GM23338 (cell line): Measurements from ENCODE around the gene SBF2. TPM values are rescaled to one million over a fixed set of nuclear protein-coding genes. Genes with fewer than 3 reads are reported as not detected.

Source experiments
- ATAC-seq: fragments of 200-7000 bp; cut with Tn5 transposase; 3 replicates; pipeline ENCODE4 v1.9.1; 2020
- DNase-seq: peaks from one replicate; pipeline ENCODE4 v3.0.0-alpha.2; 2015; ENCODE audit warnings: low spot score
- H2AFZ ChIP-seq: fragments of 200-600 bp; sonication (generic); 2 replicates; pipeline ENCODE4 v1.8.0; 2016; ENCODE audit warnings: antibody characterized with exemption, mild to moderate bottlenecking, moderate library complexity
- H3F3A ChIP-seq: fragments of 200-600 bp; sonication (generic); replicated peaks from 2 replicates; pipeline ENCODE4 v1.8.0; 2017; ENCODE audit warnings: antibody characterized with exemption, mixed run types, low read depth
- H3K27ac ChIP-seq: fragments of 200-600 bp; sonication (generic); 2 replicates; pipeline ENCODE4 v1.6.1; 2016; ENCODE audit warnings: low read depth
- H3K27me3 ChIP-seq: fragments of 200-600 bp; sonication (generic); 2 replicates; pipeline ENCODE4 v1.8.0; 2016; ENCODE audit warnings: mild to moderate bottlenecking, mixed run types, moderate library complexity; ENCODE audit not compliant: insufficient read depth
- H3K36me3 ChIP-seq: fragments of 200-600 bp; sonication (generic); 2 replicates; pipeline ENCODE4 v1.8.0; 2016; ENCODE audit warnings: mild to moderate bottlenecking; ENCODE audit not compliant: insufficient read depth
- H3K4me1 ChIP-seq: fragments of 200-600 bp; sonication (generic); 2 replicates; pipeline ENCODE4 v1.8.0; 2016; ENCODE audit warnings: mild to moderate bottlenecking, moderate library complexity; ENCODE audit not compliant: insufficient read depth
- H3K4me2 ChIP-seq: fragments of 200-600 bp; sonication (generic); 2 replicates; pipeline ENCODE4 v1.7.1; 2017; ENCODE audit warnings: mixed run types
- H3K4me3 ChIP-seq: fragments of 200-600 bp; sonication (generic); 2 replicates; pipeline ENCODE4 v1.6.1; 2016; ENCODE audit warnings: mixed run types
- H3K79me2 ChIP-seq: fragments of 200-600 bp; sonication (generic); replicated peaks from 2 replicates; pipeline ENCODE4 v1.8.0; 2017; ENCODE audit warnings: mild to moderate bottlenecking; ENCODE audit not compliant: insufficient read depth
- H3K9me2 ChIP-seq: fragments of 200-600 bp; sonication (generic); 2 replicates; pipeline ENCODE4 v1.8.0; 2017; ENCODE audit not compliant: insufficient read depth
- H4K20me1 ChIP-seq: fragments of 200-600 bp; sonication (generic); replicated peaks from 2 replicates; pipeline ENCODE4 v1.8.0; 2017; ENCODE audit warnings: mild to moderate bottlenecking; ENCODE audit not compliant: insufficient read depth
- H3K27ac Mint-ChIP-seq: 2 replicates; pipeline ENCODE4 v1.8.0; 2020; ENCODE audit warnings: inconsistent platforms, mild to moderate bottlenecking, moderate library complexity, mixed read lengths
- H3K27me3 Mint-ChIP-seq: 3 replicates; pipeline ENCODE4 v1.8.0; 2022; ENCODE audit warnings: low read depth, mild to moderate bottlenecking, moderate library complexity, mixed read lengths, inconsistent platforms; ENCODE audit not compliant: insufficient read depth, poor library complexity
- H3K36me3 Mint-ChIP-seq: 3 replicates; pipeline ENCODE4 v1.8.0; 2021; ENCODE audit warnings: low read depth, mild to moderate bottlenecking, inconsistent platforms, moderate library complexity, mixed read lengths
- H3K4me1 Mint-ChIP-seq: 3 replicates; pipeline ENCODE4 v1.8.0; 2020; ENCODE audit warnings: mild to moderate bottlenecking, inconsistent platforms, mixed read lengths
- H3K4me3 Mint-ChIP-seq: 3 replicates; pipeline ENCODE4 v1.8.0; 2021; ENCODE audit warnings: moderate library complexity, mild to moderate bottlenecking, inconsistent platforms, mixed read lengths
- H3K9me3 Mint-ChIP-seq: 3 replicates; pipeline ENCODE4 v1.8.0; 2020; ENCODE audit warnings: moderate library complexity, mild to moderate bottlenecking, inconsistent platforms, mixed read lengths
- CREB1 ChIP-seq: fragments of 250-450 bp; sonication (Bioruptor Pico); IDR thresholded peaks from 2 replicates; pipeline ENCODE4 v1.5.0; 2020; ENCODE audit warnings: low read depth, mild to moderate bottlenecking, moderate library complexity
- EZH2 ChIP-seq: fragments of 200-600 bp; sonication (generic); IDR thresholded peaks from one replicate; pipeline ENCODE4 v1.8.0; 2017; ENCODE audit warnings: antibody characterized with exemption, mild to moderate bottlenecking, low read depth; ENCODE audit not compliant: unreplicated experiment
- EZH2phosphoT487 ChIP-seq: fragments of 200-600 bp; sonication (generic); IDR thresholded peaks from one replicate; pipeline ENCODE4 v1.8.1; 2018; ENCODE audit warnings: antibody characterized with exemption; ENCODE audit not compliant: unreplicated experiment
- JUNB ChIP-seq: IDR thresholded peaks from one replicate; pipeline ENCODE4 v1.6.1; 2016; ENCODE audit warnings: antibody characterized with exemption; ENCODE audit not compliant: unreplicated experiment
- NANOG ChIP-seq: IDR thresholded peaks from 2 replicates; pipeline ENCODE4 v1.6.1; 2016; ENCODE audit warnings: antibody characterized with exemption, borderline replicate concordance
- POLR2AphosphoS5 ChIP-seq: IDR thresholded peaks from 2 replicates; pipeline ENCODE4 v1.6.1; 2016; ENCODE audit warnings: antibody characterized with exemption, low read depth
- STAT1 ChIP-seq: IDR thresholded peaks from one replicate; pipeline ENCODE4 v1.6.1; 2016; ENCODE audit warnings: antibody characterized with exemption; ENCODE audit not compliant: unreplicated experiment
- ZNF331 ChIP-seq: fragments of 250-450 bp; sonication (Bioruptor Pico); IDR thresholded peaks from 2 replicates; pipeline ENCODE4 v1.5.0; 2020; ENCODE audit warnings: low read depth, mild to moderate bottlenecking, moderate library complexity
- polyA plus RNA-seq: library from polyadenylated mRNA; unstranded; fragments of >200 nt; fragmentation: Nextera tagmentation; extraction: Ambion mirVana; gene quantifications from 2 replicates; pipeline ENCODE4 v1.2.1, GENCODE V29; 2016
- total RNA-seq: library from RNA; depleted of rRNA; stranded (reverse); fragments of >200 nt; shearing (Covaris generic); gene quantifications from 2 replicates; pipeline ENCODE4 v1.2.3, GENCODE V29; 2014
- TF ChIP-seq, protein P1 (sequence below), 2 experiments: fragments of 200-600 bp in 1 of 2; sonication (generic) in 1 of 2; conservative IDR thresholded peaks; 2 replicates each; pipeline versions ENCODE4 v1.5.1 to v1.6.1; 2016 to 2017; ENCODE audit warnings: antibody characterized with exemption in 2 of 2, low read depth in 2 of 2, mild to moderate bottlenecking in 2 of 2, moderate library complexity in 1 of 2
- TF ChIP-seq, protein P2 (sequence below): IDR thresholded peaks from 2 replicates; pipeline ENCODE4 v1.6.1; 2016; ENCODE audit warnings: antibody characterized with exemption
- TF ChIP-seq, protein P3 (sequence below): IDR thresholded peaks from one replicate; pipeline ENCODE4 v1.6.1; 2018; ENCODE audit warnings: antibody characterized with exemption; ENCODE audit not compliant: unreplicated experiment

Gene SBF2
- total and polyA plus RNA-seq, 2 experiments from 2014 or later: 25.6 to 53.5 TPM

DNA sequence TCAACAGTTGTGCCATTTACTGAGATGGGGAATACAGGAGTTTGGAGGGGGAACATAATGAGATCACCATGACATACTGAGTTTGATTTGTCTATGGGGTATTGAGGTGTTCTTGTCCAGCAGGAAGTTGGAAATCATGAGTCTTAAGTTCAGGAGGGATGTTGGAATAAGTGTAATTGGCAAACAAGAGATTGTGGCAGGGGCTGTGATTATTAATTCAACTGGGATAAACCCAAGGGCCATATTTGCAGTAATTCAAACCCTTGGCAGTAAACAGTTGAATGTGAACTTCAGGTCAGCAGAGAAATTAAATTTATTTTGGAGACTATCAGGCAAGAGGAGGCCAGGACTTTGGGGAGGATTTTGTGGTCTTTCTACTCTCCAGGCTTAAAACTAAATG lies 44.3 kb upstream of the SBF2 start:
- 0 out of 2 replicates have a peak overlapping the region, but pooled peaks have one; percentile 1 for H2AFZ ChIP-seq
- H3K4me1 ChIP-seq: no peaks in the 10 kb centered on the region
- H3K27ac Mint-ChIP-seq: no peak overlapping the region
- no peaks in the 10 kb centered on the region for H4K20me1 ChIP-seq
- no peak overlapping the region for H3K4me3 Mint-ChIP-seq
- H3K27me3 Mint-ChIP-seq: peaks cover 2% of the 10 kb centered on the region
- H3K9me2 ChIP-seq: peaks cover 7% of the 10 kb centered on the region; the same call in 1 of the 2 replicates
- no peak overlapping the region for H3K27ac ChIP-seq
- no peaks in the 10 kb centered on the region for H3K36me3 ChIP-seq
- no peaks in the 10 kb centered on the region for H3K79me2 ChIP-seq
- H3K4me3 ChIP-seq: no peak overlapping the region
- no peak for DNase-seq
- H3K36me3 Mint-ChIP-seq: peaks cover 10% of the 10 kb centered on the region
- TF ChIP-seq CREB1 (CRISPR knock-in tag) (no peak), JUNB (no peak), EZH2 (no peak), NANOG (no peak), POLR2AphosphoS5 (no peak)
- TF ChIP-seq, protein P1, sequence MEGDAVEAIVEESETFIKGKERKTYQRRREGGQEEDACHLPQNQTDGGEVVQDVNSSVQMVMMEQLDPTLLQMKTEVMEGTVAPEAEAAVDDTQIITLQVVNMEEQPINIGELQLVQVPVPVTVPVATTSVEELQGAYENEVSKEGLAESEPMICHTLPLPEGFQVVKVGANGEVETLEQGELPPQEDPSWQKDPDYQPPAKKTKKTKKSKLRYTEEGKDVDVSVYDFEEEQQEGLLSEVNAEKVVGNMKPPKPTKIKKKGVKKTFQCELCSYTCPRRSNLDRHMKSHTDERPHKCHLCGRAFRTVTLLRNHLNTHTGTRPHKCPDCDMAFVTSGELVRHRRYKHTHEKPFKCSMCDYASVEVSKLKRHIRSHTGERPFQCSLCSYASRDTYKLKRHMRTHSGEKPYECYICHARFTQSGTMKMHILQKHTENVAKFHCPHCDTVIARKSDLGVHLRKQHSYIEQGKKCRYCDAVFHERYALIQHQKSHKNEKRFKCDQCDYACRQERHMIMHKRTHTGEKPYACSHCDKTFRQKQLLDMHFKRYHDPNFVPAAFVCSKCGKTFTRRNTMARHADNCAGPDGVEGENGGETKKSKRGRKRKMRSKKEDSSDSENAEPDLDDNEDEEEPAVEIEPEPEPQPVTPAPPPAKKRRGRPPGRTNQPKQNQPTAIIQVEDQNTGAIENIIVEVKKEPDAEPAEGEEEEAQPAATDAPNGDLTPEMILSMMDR (conservative IDR thresholded peaks at IDR 0.05; ENCODE audit: low read depth in 2 of 2): no peak
- H3K27me3 ChIP-seq: no peaks in the 10 kb centered on the region
- peaks cover 12% of the 10 kb centered on the region; the same call in 2 of the 3 replicates for H3K9me3 Mint-ChIP-seq
- no peaks in the 10 kb centered on the region for H3F3A ChIP-seq
- no peak for ATAC-seq
- H3K4me1 Mint-ChIP-seq: no peaks in the 10 kb centered on the region
- no peak overlapping the region for H3K4me2 ChIP-seq

DNA sequence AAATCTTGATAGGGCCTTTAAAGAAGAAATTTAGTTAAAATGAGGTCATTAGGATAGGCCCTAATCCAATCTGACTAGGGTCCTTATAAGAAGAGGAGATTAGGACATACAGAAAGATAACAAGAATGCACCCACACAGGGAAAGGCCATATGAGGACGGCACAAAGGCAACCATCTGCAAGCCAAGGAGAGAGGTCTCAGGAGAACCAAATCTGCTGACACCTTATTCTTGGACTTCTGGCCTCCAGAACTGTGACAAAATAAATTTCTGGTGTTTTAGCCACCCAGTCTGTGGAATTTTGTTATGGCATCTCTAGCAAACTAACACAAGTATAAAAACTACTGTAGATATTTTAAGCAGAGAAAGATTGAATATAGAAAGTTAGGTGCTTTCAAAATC lies 39.5 kb upstream of the SBF2 start:
- no peak overlapping the region for H3K4me3 Mint-ChIP-seq
- H3K36me3 Mint-ChIP-seq: peaks cover 11% of the 10 kb centered on the region; the same call in 2 of the 3 replicates
- no peak overlapping the region for H3K27ac ChIP-seq
- H3K9me2 ChIP-seq: peaks cover 17% of the 10 kb centered on the region; the same call in 1 of the 2 replicates
- H3K4me1 ChIP-seq: no peaks in the 10 kb centered on the region
- peaks cover under 1% of the 10 kb centered on the region; the same call in 1 of the 3 replicates for H3K4me1 Mint-ChIP-seq
- TF ChIP-seq CREB1 (CRISPR knock-in tag) (no peak), JUNB (no peak), STAT1 (no peak), EZH2 (no peak), ZNF331 (CRISPR knock-in tag) (no peak), NANOG (no peak), POLR2AphosphoS5 (no peak), EZH2phosphoT487 (no peak)
- TF ChIP-seq, protein P1 (conservative IDR thresholded peaks at IDR 0.05; ENCODE audit: low read depth in 2 of 2): no peak
- TF ChIP-seq, protein P2, sequence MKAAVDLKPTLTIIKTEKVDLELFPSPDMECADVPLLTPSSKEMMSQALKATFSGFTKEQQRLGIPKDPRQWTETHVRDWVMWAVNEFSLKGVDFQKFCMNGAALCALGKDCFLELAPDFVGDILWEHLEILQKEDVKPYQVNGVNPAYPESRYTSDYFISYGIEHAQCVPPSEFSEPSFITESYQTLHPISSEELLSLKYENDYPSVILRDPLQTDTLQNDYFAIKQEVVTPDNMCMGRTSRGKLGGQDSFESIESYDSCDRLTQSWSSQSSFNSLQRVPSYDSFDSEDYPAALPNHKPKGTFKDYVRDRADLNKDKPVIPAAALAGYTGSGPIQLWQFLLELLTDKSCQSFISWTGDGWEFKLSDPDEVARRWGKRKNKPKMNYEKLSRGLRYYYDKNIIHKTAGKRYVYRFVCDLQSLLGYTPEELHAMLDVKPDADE: no peak
- TF ChIP-seq, protein P3, sequence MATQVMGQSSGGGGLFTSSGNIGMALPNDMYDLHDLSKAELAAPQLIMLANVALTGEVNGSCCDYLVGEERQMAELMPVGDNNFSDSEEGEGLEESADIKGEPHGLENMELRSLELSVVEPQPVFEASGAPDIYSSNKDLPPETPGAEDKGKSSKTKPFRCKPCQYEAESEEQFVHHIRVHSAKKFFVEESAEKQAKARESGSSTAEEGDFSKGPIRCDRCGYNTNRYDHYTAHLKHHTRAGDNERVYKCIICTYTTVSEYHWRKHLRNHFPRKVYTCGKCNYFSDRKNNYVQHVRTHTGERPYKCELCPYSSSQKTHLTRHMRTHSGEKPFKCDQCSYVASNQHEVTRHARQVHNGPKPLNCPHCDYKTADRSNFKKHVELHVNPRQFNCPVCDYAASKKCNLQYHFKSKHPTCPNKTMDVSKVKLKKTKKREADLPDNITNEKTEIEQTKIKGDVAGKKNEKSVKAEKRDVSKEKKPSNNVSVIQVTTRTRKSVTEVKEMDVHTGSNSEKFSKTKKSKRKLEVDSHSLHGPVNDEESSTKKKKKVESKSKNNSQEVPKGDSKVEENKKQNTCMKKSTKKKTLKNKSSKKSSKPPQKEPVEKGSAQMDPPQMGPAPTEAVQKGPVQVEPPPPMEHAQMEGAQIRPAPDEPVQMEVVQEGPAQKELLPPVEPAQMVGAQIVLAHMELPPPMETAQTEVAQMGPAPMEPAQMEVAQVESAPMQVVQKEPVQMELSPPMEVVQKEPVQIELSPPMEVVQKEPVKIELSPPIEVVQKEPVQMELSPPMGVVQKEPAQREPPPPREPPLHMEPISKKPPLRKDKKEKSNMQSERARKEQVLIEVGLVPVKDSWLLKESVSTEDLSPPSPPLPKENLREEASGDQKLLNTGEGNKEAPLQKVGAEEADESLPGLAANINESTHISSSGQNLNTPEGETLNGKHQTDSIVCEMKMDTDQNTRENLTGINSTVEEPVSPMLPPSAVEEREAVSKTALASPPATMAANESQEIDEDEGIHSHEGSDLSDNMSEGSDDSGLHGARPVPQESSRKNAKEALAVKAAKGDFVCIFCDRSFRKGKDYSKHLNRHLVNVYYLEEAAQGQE: no peak
- no peak for DNase-seq
- H3K27me3 Mint-ChIP-seq: peaks cover 2% of the 10 kb centered on the region
- peaks cover 7% of the 10 kb centered on the region; the same call in 1 of the 3 replicates for H3K9me3 Mint-ChIP-seq
- ATAC-seq: no peak
- H3K27ac Mint-ChIP-seq: no peak overlapping the region
- no peaks in the 10 kb centered on the region for H3F3A ChIP-seq
- no peaks in the 10 kb centered on the region for H4K20me1 ChIP-seq
- no peak overlapping the region for H3K4me3 ChIP-seq
- no peak overlapping the region for H3K4me2 ChIP-seq
- H2AFZ ChIP-seq: no peak overlapping the region
- H3K36me3 ChIP-seq: no peaks in the 10 kb centered on the region
- H3K27me3 ChIP-seq: no peaks in the 10 kb centered on the region
- no peaks in the 10 kb centered on the region for H3K79me2 ChIP-seq
